Ovary (tissue), 9 donors: Measurements from ENCODE around the gene SH3PXD2A. TPM values are rescaled to one million over a fixed set of nuclear protein-coding genes. Genes with fewer than 3 reads are reported as not detected.

Experiments
- DNase-seq, 5 donors: peaks; one replicate each; pipeline ENCODE4 v3.0.0-alpha.2; 2019 to 2020
- H3K27ac ChIP-seq, 2 donors: fragments of 200-600 bp; one replicate each; pipeline versions ENCODE4 v1.5.1 to v1.8.0; 2019 to 2022
- H3K27me3 ChIP-seq: fragments of 200-600 bp; one replicate; pipeline ENCODE4 v1.8.0; 2022
- H3K36me3 ChIP-seq: fragments of 200-600 bp; sonication (generic); one replicate; pipeline ENCODE4 v1.5.1; 2019
- H3K4me1 ChIP-seq: one replicate; pipeline ENCODE4 v1.8.1; 2013; ENCODE audit warnings: mild to moderate bottlenecking, moderate library complexity; ENCODE audit not compliant: insufficient read depth
- H3K4me3 ChIP-seq: fragments of 200-600 bp; sonication (generic); one replicate; pipeline ENCODE4 v1.5.1; 2017
- H3K9me3 ChIP-seq, 2 donors: fragments of 200-600 bp in 1 of 2; sonication (generic) in 1 of 2; one replicate each; pipeline versions ENCODE4 v1.5.1 to v1.8.1; 2013 to 2019; ENCODE audit warnings: mild to moderate bottlenecking in 1 of 2, moderate library complexity in 1 of 2
- EP300 ChIP-seq: sonication (generic); formaldehyde crosslinking; IDR thresholded peaks from one replicate; pipeline ENCODE4 v1.6.1; 2017; ENCODE audit warnings: antibody characterized with exemption
- POLR2A ChIP-seq: fragments of 450-650 bp; IDR thresholded peaks from one replicate; pipeline ENCODE4 v1.6.1; 2017; ENCODE audit warnings: antibody characterized with exemption, mild to moderate bottlenecking, moderate library complexity
- WGBS, 3 donors: extraction: QIAGEN DNeasy Blood & Tissue Kit in 1 of 3; methylation state at CpG; one replicate each; pipeline versions ENCODE4 v1.1.5 to v1.1.7; 2013 to 2017; 5-methylcytosine and 5-hydroxymethylcytosine counted together
- intact Hi-C, 4 donors: fragments of 100-400 bp; cut with DNase I; formaldehyde crosslinking; loops; one replicate each; pipeline versions ENCODE4 v1.11.0 to v1.15.1; 2022 to 2023
- polyA plus RNA-seq, 2 donors: library from polyadenylated mRNA; stranded (reverse); fragments of 200-250 nt in 1 of 2; fragments of 350-450 nt in 1 of 2; fragmentation: Illumina TruSeq in 1 of 2; extraction: RNeasy Lipid Tissue Mini Kit (QIAGEN cat#74804) in 1 of 2; gene quantifications; one replicate each; pipeline ENCODE4 v1.2.3, GENCODE V29; 2013 to 2014
- total RNA-seq, 7 donors: library from RNA; depleted of rRNA in 2 of 7; stranded (reverse); fragments of >200 nt in 2 of 7; fragmentation: NEBNext Ultra II Directional in 3 of 7; extraction: Animal tissue kit (Norgen Biotek cat#: 25700) in 3 of 7; gene quantifications; one replicate each; pipeline versions ENCODE4 v1.1.0 to v1.2.4, GENCODE V29; 2016 to 2023
- TF ChIP-seq, protein P1 (sequence below), 3 donors: fragments of 450-650 bp in 2 of 3; fragments of 200-600 bp in 1 of 3; IDR thresholded peaks; one replicate each; pipeline versions ENCODE4 v1.5.1 to v1.8.0; 2016 to 2022; ENCODE audit warnings: antibody characterized with exemption in 3 of 3, mild to moderate bottlenecking in 1 of 3
- donor health status: DM: no; HTN: no; CAD: no; lungs with moderate emphysema.
- donor health status: DM: no; HTN: no; CAD: no.
- donor health status: Bipolar disorder and iron deficiency.
- donor health status: DM: yes; HTN: yes; CAD: no.
- donor health status: DM: no; HTN: no; CAD: no.
- donor health status: DM: yes; HTN: yes; CAD: no.

The SH3PXD2A gene
- total and polyA plus RNA-seq, 9 donors: 15.3 to 82.9 (median 52.2) TPM

DNA sequence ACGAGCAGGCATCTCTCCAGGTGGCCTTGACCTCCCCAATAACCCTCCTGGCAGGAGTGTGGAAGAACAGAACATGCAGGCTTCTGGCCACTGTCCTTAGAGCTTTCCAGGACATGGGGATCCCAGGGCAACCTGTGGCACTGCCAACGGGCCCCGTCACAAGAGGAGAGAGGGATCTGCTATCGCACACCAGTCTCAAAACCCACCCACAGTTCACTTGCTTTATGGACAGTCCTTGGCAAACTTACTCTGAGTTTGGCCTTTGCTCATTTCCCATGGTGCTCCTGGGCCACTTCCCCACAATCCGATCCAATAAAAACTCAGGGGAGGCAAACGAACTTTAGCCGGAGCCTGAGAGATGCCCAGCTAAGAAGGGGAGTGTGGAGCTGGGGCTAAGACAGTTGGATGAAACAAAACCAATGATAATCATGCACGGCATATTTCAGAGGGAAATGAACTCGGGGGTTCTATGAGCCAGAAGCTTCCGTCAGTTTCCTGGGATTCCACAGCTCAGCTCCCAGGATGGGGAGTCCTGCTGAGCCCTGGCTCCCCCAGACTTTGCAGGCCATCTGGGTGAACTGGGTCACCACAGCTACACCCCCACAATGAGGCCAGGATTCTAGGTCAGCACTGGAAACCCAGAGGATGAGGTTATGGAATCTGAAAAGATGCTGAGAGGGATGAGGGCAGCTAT, 203.4 kb downstream of the SH3PXD2A start:
- intact Hi-C loops: no loop called here
- Histone ChIP-seq H3K27me3 (no peaks in the 10 kb centered on the region), H3K27ac (peak overlapping the region in 1 of 2 donors; percentile 75), H3K9me3 (no peaks in the 10 kb centered on the region), H3K4me3 (no peak overlapping the region), H3K4me1 (peaks cover 53% of the 10 kb centered on the region), H3K36me3 (no peaks in the 10 kb centered on the region)
- WGBS, 3 donors: 6 to 14% (median 13%) methylated on average over 10 of the region's 10 CpGs
- TF ChIP-seq POLR2A: no peak
- TF ChIP-seq EP300: no peak
- TF ChIP-seq, protein P1, sequence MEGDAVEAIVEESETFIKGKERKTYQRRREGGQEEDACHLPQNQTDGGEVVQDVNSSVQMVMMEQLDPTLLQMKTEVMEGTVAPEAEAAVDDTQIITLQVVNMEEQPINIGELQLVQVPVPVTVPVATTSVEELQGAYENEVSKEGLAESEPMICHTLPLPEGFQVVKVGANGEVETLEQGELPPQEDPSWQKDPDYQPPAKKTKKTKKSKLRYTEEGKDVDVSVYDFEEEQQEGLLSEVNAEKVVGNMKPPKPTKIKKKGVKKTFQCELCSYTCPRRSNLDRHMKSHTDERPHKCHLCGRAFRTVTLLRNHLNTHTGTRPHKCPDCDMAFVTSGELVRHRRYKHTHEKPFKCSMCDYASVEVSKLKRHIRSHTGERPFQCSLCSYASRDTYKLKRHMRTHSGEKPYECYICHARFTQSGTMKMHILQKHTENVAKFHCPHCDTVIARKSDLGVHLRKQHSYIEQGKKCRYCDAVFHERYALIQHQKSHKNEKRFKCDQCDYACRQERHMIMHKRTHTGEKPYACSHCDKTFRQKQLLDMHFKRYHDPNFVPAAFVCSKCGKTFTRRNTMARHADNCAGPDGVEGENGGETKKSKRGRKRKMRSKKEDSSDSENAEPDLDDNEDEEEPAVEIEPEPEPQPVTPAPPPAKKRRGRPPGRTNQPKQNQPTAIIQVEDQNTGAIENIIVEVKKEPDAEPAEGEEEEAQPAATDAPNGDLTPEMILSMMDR (IDR thresholded peaks at IDR 0.05): no peak
- peak; percentile 62 to 86 (median 78) for DNase-seq

DNA sequence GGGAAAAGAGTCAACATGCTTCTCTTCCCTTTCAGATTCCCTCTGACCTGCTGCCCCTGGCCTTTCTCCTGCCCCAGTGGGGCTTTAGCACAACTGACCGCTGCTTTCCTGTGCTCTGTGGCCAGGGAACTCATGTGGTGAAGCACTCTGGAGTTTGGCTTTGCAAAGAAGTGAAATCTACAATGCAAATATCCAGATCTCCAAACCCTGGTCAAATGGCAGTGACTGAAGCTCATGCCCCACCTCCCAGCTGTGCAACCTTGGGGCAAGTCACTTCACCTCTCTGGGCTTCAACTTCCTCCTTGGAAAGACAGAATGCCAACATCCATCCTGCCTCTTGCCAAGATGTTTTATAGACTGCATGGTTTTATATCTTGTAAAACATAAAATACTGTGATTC, 204.0 kb downstream of the SH3PXD2A start:
- no peaks in the 10 kb centered on the region for H3K27me3 ChIP-seq
- no peak for DNase-seq
- H3K4me3 ChIP-seq: no peak overlapping the region
- no peaks in the 10 kb centered on the region for H3K9me3 ChIP-seq
- WGBS, 3 donors: 86 to 94% (median 89%) methylated on average over 1 of the region's 1 CpG
- no peak for TF ChIP-seq POLR2A
- TF ChIP-seq, protein P1 (IDR thresholded peaks at IDR 0.05): no peak
- no peak for TF ChIP-seq EP300
- no peaks in the 10 kb centered on the region for H3K36me3 ChIP-seq
- peaks cover 53% of the 10 kb centered on the region for H3K4me1 ChIP-seq
- H3K27ac ChIP-seq: peak overlapping the region in 1 of 2 donors; percentile 75
- intact Hi-C loops: no loop called here

DNA sequence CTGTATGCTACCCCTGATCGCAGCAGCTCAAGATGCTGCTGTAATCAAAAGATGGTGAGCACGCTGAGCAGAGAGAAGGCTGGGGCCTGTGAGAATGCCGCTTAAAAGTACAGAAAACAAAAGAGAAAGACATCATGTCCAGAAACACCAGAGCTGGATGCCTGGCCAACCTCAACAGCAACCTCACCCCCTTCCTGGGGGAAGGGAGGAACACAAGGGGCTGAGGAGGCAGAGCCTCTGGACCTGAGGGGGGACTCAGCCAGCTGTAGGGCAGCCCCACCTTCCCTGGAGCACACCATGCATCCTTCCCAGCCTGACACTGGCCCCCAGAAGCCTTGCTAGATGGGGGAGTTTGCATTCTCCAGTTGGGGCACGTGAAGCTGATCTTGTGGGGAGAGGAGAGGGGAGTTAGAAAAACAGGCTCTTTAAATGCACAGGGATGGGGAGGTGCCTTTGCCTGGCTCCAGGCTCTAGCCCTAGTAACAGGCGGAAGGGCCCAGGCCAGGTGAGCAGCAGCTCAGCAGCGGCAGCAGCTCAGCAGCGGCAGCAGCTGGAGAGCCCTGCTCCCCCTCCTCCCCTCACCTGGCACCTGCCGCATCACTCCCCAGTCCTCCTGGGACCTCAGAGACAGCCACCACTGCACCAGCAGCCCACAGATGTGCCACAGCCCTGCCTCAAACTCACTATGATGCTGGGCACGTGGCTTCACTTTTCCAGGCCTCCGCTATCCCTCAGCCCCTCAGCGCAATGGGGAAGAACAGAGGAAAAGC, 205.5 kb downstream of the SH3PXD2A start:
- 48 to 58% (median 53%) methylated on average over 10 to 11 of the region's 11 CpGs for WGBS, 3 donors
- no peak overlapping the region for H3K4me3 ChIP-seq
- TF ChIP-seq, protein P1 (IDR thresholded peaks at IDR 0.05): no peak
- TF ChIP-seq POLR2A (no peak), EP300 (no peak)
- no peaks in the 10 kb centered on the region for H3K36me3 ChIP-seq
- peak in 2 of 5 donors; percentile 48 to 69 for DNase-seq
- intact Hi-C loops: no loop called here
- peak overlapping the region; percentile 47 to 59 for H3K27ac ChIP-seq
- H3K4me1 ChIP-seq: peaks cover 61% of the 10 kb centered on the region
- H3K9me3 ChIP-seq: no peaks in the 10 kb centered on the region
- H3K27me3 ChIP-seq: no peaks in the 10 kb centered on the region

DNA sequence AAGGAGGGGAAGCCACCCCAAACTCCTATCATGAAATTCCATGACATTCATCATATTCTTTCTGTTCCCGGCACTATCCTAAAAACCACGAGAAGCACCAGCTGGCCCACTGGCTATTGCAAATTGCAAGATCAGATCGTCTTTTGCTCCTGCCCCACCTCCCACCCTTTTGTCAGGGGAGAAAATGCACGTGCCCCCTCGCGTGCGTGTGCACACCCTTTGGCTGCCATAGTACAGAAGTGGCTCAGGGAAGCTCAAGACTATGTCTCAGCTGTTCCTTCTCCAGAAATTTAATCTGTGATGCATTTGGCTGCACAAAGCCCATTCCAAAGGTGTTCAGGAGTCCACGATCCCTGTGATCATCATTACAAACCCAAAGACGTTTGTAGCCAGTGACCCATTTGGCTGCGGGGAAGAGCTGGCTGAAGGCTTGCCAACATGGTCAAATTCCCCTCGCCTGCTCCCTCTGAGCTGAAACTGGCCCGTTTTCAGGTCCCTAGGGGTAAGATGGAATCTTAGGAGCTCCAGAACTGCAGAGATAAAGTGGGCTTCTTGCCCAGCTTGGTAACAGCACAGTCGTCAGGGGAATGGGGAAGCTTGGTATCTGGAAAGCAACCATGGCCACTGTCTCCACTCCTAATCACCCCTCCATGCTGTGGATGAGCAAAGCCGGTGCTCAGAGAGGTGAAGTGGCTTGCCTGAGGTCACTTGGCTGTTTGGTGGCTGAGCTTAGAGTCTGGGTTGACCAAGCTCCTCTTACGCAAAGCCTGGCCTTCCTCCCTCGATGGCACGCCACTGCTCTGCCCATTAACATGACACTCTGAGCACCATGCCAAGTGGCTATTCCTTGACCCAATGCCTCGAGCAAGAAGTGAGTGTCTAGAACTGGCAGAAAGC, 206.5 kb downstream of the SH3PXD2A start:
- peak overlapping the region; percentile 46 to 59 for H3K27ac ChIP-seq
- 12 to 24% (median 22%) methylated on average over 18 of the region's 18 CpGs for WGBS, 3 donors
- no peaks in the 10 kb centered on the region for H3K27me3 ChIP-seq
- H3K4me1 ChIP-seq: peaks cover 56% of the 10 kb centered on the region
- peak; percentile 52 to 73 (median 58) for DNase-seq
- intact Hi-C loops: no loop called here
- no peak overlapping the region for H3K4me3 ChIP-seq
- TF ChIP-seq EP300: no peak
- TF ChIP-seq POLR2A: no peak
- TF ChIP-seq, protein P1 (IDR thresholded peaks at IDR 0.05): no peak
- no peaks in the 10 kb centered on the region for H3K9me3 ChIP-seq
- H3K36me3 ChIP-seq: no peaks in the 10 kb centered on the region
